Left kidney (tissue), 8 donors: ENCODE data around the gene SDCCAG8. TPM values are rescaled to one million over a fixed set of nuclear protein-coding genes. Genes with fewer than 3 reads are reported as not detected.
"Not testable (repeated sequence)": the region's sequence is repeated elsewhere in the genome, so short reads cannot be mapped to it uniquely, and the experiment has no call there.

ENCODE experiments used
- DNase-seq: peaks from one replicate; pipeline ENCODE4 v3.0.0-alpha.2; 2013
- long read RNA-seq, 8 donors: transcript quantifications; one replicate each; lab custom pipeline, GENCODE V29; 2026
- polyA plus RNA-seq: library from polyadenylated mRNA; unstranded; fragments of 120-200 nt; gene quantifications from one replicate; pipeline ENCODE4 v1.2.1, GENCODE V29; 2013; ENCODE audit not compliant: insufficient read length

Gene SDCCAG8
- 47.8 TPM for polyA plus RNA-seq
- long read RNA-seq, donor 1, partial matches to known transcripts, result 0 of 7 reads
- long read RNA-seq, donor 1, other reads (novel, unspliced or antisense), result 7 of 7 reads
- long read RNA-seq, donor 2, partial matches to known transcripts, result 7 of 7 reads
- long read RNA-seq, donor 2, other reads (novel, unspliced or antisense), result 0 of 7 reads
- long read RNA-seq, donor 3, partial matches to known transcripts, result 0 of 3 reads
- long read RNA-seq, donor 3, other reads (novel, unspliced or antisense), result 0 of 3 reads
- long read RNA-seq, donor 4, partial matches to known transcripts, result 0 of 1 reads
- long read RNA-seq, donor 4, other reads (novel, unspliced or antisense), result 0 of 1 reads
- long read RNA-seq, donor 5, partial matches to known transcripts, result 7 of 16 reads
- long read RNA-seq, donor 5, other reads (novel, unspliced or antisense), result 6 of 16 reads
- long read RNA-seq, donor 6, partial matches to known transcripts, result 0 of 4 reads
- long read RNA-seq, donor 6, other reads (novel, unspliced or antisense), result 0 of 4 reads
- long read RNA-seq, donor 7, partial matches to known transcripts, result 0 of 4 reads
- long read RNA-seq, donor 7, other reads (novel, unspliced or antisense), result 0 of 4 reads
- long read RNA-seq, donor 8, partial matches to known transcripts, result 0 of 1 reads
- long read RNA-seq, donor 8, other reads (novel, unspliced or antisense), result 0 of 1 reads

GRCh38 chr1:243255791-243256512 lies at the start of gene SDCCAG8:
Gene SDCCAG8, plus strand, starts transcription at chr1:243256041. Its CDS starts 133 bp downstream, at chr1:243256174.
- DNase-seq, result peak; percentile 99

- not testable (repeated sequence) for DNase-seq
These were observed 43.9 kb upstream of the SDCCAG8 start for GRCh38 chr1:243211984-243212383.

DNA sequence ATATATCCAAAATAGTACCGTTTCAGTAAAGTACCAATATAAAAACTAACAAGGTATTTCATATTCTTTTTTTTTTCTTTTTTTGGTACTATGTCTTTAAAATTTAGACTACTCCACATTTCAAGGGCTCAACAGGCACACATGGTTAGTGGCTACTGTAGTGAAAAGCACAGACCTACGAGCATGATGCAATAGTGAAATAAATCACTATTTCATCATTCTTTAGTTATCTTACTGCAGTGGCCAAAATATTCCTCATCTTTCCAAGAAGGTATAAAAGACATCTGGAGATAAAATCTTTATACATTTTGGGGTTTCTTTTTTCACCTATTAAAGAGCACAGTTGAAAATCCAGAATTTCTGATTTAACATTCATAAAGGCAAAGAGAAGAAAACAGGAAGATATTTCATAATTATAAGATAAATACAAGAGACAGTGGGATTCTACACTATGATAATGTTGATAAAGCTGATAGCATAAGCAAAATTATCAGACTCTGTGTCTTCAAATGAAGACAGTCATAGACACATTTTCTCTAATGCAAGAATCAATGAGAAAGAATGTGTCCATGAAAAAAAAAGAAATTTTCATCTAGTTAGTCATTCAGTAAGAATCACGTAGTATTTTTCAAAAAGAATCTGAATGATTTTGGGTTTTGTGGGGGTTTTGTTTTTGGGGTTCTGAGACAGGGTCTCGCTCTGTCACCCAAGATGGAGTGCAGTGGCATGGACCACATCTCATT lies 42.6 kb upstream of the SDCCAG8 start:
- no peak for DNase-seq

DNA sequence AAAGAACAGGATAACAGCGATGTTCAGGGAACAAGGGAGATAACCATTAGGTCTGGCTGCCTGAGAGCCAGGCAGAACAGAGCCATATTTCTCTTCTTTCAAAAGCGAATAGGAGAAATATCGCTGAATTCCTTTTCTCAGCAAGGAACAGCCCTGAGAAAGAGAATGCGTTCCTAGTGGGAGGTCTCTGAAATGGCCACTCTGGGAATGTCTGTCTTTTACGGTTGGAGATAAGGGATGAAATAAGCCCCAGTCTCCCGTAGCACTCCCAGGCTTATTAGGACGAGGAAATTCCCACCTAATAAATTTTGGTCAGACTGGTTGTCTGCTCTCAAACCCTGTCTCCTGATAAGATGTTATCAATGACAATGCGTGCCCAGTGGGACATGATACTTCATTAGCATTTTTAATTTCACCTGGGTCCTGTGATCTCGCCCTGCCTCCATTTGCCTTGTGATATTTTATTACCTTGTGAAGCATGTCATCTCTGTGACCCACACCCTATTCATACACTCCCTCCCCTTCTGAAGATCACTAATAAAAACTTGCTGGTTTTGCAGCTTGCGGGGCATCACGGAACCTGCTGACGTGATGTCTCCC lies 40.5 kb upstream of the SDCCAG8 start:
- not testable (repeated sequence) for DNase-seq

- DNase-seq, result no peak
These were observed 39.1 kb upstream of the SDCCAG8 start for GRCh38 chr1:243216741-243217140.

DNA sequence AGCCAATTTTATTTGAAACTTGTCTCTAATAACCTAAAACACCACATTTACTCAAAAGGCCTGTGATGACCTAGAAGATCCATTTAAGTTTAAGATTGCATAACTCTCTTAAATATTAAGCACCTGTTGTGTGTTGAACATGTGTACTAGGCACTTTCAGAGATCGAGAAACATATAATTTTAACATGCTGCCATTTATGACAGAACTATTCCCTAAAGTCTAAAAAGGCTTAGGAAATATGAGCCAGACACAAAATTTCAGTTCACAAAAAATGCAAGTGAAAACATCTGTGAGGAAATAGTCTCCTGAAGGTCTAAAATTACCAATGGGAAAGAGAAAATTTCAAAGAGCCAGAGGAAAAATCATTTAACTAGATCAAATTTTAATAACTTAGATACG lies 38.5 kb upstream of the SDCCAG8 start:
- no peak for DNase-seq

- DNase-seq, result no peak
These were observed 37.8 kb upstream of the SDCCAG8 start for GRCh38 chr1:243218059-243218458.

DNA sequence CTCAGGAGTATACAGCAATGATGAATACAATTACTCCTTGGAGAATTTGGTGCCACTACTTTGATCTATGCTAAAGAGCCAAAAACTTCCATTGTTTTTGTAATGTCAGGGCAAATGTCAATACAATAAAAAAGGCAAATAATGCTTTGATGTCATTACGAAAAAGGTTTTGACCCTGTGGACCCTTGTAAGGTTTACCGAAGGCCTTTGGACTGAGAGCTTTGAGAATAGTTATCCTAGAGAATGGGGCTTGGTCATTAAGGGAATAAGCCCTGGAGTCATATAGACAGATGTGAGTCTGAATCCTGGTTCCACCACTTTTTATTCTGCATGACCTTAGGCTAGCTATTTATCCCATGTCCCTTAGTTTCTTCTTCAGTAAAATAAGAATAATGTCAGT lies 28.2 kb upstream of the SDCCAG8 start:
- no peak for DNase-seq

GRCh38 chr1:243229526-243229925 lies 26.3 kb upstream of the SDCCAG8 start:
- DNase-seq, result no peak

DNA sequence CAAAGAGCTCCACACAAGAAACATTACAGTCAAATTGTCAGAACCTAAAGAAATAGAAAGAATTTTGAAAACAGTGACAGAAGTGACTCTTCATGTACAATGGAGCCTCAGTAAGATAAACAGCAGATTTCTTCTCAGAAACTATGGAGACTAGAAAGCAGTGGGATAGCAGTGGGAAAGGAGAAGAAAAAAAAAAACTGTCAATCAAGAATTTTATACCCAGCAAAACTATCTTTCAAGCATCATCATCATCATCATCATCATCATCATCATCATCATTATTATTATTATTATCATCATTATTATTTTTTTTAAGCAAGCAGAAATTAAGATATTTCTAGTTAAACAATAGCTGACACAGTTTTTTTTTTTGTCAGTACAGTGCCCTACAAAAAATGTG lies 24.9 kb upstream of the SDCCAG8 start:
- peak; percentile 6 for DNase-seq

DNA sequence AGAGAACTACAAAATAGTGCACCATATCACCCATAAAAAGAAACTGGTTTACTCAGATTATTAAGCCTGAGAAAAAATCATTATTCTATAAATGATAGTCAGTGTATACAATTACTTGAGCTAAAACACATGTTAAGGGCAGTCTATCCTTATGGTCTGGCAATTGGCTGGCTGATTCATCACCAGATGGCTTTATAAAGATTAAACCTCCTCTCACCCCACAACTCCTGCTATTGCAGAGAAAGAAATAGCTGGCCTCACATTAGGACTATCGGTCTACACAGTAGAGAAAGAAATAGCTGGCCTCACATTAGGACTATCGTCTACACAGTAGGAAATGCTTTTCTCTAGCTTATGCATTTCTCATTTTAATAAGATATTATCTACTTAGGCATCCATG lies 21.9 kb upstream of the SDCCAG8 start:
- DNase-seq, result no peak

DNA sequence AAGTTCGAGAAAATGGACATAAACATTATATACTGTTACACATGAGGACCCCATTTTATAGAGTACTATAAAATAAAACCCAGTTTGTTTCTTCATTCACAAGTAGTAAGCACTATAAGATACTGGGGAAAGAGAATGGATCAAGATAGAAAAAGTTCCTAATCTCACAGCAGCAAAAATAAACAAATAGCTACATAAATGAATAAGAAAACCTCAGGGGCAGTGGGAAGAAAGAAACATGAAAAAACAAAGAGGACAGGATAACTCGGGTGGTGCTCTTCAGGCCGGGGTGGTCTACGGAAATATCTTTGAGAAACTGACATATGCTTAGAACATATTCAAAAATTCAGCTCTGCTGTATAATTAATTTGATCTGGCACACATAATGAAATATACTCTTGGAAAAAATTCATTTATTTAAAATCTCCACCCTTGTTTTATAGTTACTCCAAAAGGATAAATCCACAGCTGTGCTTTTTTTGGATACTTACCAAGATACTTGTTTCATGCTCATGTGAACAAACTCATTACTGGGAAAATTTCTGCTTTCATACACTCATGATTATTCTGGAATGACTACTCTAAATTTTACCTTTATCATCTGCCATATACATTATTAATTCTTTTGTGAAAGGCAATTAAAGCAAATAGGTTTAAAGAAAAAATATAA lies 20.7 kb upstream of the SDCCAG8 start:
- DNase-seq, result peak; percentile 24

GRCh38 chr1:243236604-243237252 lies 19.1 kb upstream of the SDCCAG8 start:
- no peak for DNase-seq

GRCh38 chr1:243244432-243244841 lies 11.4 kb upstream of the SDCCAG8 start:
- DNase-seq, result no peak

- no peak for DNase-seq
These were observed 8.9 kb upstream of the SDCCAG8 start for GRCh38 chr1:243246916-243247315.

DNA sequence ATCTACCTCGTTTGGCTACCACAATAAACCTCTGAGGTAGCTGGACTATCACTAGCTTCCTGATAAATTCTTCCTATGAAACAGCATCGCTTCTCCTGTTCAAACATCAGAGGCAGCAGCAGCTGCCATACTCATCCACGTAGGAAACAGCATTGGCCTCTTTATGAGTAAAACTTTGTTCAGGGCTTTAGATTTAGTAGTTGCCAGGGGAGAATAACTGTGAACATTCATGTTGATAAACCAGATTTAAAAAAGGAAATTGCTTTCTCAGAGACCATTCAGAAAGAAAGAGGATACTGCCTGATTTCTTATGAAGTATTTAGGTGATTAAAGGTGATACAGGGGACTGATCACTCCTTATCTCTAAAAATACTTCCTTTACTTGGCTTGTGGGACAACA lies 7.9 kb upstream of the SDCCAG8 start:
- DNase-seq, result no peak

DNA sequence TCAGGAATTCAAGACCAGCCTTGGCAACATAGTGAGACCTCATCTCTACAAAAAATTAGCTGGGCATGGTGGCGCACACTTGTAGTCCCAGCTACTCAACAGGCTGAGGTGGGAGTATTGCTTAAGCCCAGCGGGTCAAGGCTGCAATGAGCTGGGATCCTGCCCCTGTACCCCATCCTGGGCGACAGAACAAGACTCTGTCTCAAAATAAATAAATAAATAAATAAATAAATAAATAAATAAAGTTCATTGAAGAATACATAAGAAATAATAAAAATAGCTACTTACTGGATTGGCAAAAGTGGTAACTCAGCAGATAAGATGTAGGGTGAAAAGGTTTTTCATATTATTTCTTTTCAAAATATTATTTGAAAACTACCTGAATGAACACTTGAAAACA lies 6.6 kb upstream of the SDCCAG8 start:
- DNase-seq, result no peak

DNA sequence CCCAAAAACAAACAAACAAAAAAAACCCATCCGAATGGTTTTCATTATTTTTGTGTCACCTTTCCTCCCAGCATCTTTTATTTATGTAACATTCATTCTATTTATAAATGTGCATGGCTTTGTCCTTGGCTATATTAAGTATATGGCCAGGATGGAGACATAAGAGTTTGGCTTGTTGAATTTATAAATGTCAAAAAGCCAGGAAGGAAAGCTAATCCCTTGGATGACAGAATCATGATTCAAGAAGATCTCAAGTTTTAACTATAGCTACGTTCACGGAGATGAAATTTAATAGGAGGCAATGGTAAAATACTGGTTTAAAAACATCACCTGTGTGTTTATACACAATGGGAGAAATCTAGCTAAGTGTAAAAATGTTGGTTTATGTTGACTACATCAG lies 5.7 kb upstream of the SDCCAG8 start:
- no peak for DNase-seq

DNA sequence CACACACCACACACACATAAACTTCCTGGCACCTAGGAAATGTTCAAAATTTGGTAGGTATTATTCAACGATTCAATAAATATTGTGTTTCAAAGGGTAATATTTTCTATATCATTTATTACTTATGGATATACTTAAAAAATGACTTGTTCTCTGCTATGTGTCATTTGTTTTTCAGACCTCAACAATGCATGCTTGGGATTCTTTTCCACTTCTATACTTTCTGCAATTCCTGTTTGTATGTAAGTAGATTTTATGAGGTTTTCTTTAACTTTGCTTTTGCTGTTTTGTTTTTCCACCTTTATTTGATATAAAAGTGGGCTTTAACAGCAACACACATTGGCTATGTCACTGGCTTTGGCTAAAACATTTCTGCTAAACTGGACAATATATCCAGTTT lies 4.3 kb upstream of the SDCCAG8 start:
- DNase-seq, result no peak

DNA sequence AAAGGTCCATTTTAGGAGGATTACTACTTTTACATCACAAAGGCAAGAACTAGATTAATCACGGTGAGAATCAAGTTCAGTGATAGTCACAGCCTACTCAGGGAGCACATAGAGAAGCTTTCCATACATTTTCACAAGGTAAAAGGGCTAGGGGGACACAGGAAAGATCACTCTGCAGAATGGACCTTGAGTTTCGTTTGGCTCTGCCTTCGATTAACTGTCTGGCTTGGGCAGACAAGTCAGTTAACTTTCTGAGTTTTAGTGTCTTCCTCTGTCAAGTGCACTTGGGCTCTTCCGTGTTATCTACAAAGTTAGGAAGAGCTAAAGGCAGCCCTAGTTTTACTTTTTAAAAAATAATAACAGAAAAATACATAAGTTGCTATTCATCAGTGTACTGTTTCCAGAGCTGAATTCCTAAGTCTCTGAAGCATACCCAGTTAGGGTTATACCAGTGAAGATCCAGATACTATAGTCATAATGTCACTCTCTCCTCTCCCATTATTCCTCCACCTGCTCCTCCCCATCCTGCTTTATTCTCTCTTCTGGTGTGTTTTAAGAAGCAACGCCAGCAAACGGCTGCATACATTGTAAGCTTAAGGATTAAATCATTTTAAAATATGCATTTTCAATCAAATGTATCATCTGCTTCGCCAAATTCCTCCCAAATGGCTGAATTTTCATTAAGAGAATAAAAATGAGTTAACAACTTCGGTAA lies 2.5 kb upstream of the SDCCAG8 start:
- peak; percentile 11 for DNase-seq
